ENCODE data around the gene DAB1. TPM values are rescaled to one million over a fixed set of nuclear protein-coding genes. Genes with fewer than 3 reads are reported as not detected.

The DAB1 gene
- polyA plus RNA-seq, 1 experiment = 0.05 TPM

DNA sequence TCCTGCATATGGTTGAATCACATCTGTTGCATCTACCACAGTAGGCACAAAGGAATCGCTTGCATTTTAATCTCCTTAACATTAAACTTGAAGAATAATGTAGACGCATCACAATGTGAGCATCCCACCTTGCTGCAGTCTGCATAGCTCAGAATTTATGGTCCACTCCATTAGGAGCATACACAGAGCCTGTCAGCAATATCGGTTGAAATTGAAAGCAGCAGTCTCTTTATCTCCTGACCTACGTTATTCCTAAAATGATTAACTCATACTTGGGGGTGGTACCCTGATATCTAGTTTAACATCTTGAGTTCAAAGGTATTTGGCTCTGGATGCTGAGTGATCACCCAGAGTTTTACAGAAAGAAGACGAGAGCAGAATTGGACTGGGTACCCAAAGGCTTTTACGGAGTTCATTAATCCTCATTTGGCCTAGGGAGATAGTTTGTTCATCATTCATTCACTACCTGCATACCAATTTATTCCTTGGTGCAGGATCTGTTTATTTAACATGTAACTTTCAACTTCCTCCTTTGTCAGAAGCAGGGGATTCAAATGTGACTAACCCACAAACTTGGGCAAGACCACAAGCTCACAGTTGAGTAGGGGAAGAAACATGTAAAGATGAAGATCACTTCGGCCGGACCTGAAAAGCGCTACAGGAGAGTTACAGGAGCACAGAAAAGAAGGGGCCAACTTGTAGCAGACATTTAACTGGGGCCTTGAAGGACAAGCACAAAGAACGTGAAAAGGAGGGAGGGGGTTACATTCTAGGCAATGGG, 187.9 kb downstream of the DAB1 start:
- no peak for DNase-seq (ENCODE audit: low read depth, low spot score)
- POLR2A ChIA-PET = no interaction called here
- no peaks in the 10 kb centered on the region for H3K27me3 ChIP-seq (ENCODE audit: control insufficient read depth, insufficient read depth, low read length)
- H3K9me3 ChIP-seq (ENCODE audit: control insufficient read depth, insufficient read depth, low read length) = no peaks in the 10 kb centered on the region
- CTCF ChIA-PET = no interaction called here
- TF ChIP-seq, protein P1, sequence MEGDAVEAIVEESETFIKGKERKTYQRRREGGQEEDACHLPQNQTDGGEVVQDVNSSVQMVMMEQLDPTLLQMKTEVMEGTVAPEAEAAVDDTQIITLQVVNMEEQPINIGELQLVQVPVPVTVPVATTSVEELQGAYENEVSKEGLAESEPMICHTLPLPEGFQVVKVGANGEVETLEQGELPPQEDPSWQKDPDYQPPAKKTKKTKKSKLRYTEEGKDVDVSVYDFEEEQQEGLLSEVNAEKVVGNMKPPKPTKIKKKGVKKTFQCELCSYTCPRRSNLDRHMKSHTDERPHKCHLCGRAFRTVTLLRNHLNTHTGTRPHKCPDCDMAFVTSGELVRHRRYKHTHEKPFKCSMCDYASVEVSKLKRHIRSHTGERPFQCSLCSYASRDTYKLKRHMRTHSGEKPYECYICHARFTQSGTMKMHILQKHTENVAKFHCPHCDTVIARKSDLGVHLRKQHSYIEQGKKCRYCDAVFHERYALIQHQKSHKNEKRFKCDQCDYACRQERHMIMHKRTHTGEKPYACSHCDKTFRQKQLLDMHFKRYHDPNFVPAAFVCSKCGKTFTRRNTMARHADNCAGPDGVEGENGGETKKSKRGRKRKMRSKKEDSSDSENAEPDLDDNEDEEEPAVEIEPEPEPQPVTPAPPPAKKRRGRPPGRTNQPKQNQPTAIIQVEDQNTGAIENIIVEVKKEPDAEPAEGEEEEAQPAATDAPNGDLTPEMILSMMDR (IDR thresholded peaks at IDR 0.05; ENCODE audit: low read depth, low read length) = no peak
- H3K4me3 ChIP-seq (ENCODE audit: low read depth, low read length) = no peak overlapping the region
- H3K27ac ChIP-seq (ENCODE audit: low read depth, low read length) = no peak overlapping the region

- Histone ChIP-seq H3K9me3 (ENCODE audit: control insufficient read depth, insufficient read depth, low read length) (no peaks in the 10 kb centered on the region), H3K27me3 (ENCODE audit: control insufficient read depth, insufficient read depth, low read length) (no peaks in the 10 kb centered on the region), H3K4me3 (ENCODE audit: low read depth, low read length) (no peak overlapping the region), H3K27ac (ENCODE audit: low read depth, low read length) (no peak overlapping the region)
- no peak for DNase-seq (ENCODE audit: low read depth, low spot score)
- ChIA-PET CTCF (no interaction called here), POLR2A (no interaction called here)
- TF ChIP-seq, protein P1 (IDR thresholded peaks at IDR 0.05; ENCODE audit: low read depth, low read length) = no peak
Observed at GRCh38 chr1:57234459-57234858, 189.4 kb downstream of the DAB1 start.

GRCh38 chr1:57232500-57232899, 191.4 kb downstream of the DAB1 start:
- Histone ChIP-seq H3K9me3 (ENCODE audit: control insufficient read depth, insufficient read depth, low read length) (no peaks in the 10 kb centered on the region), H3K27ac (ENCODE audit: low read depth, low read length) (no peak overlapping the region), H3K27me3 (ENCODE audit: control insufficient read depth, insufficient read depth, low read length) (no peaks in the 10 kb centered on the region), H3K4me3 (ENCODE audit: low read depth, low read length) (no peak overlapping the region)
- ChIA-PET CTCF (no interaction called here), POLR2A (no interaction called here)
- no peak for DNase-seq (ENCODE audit: low read depth, low spot score)
- TF ChIP-seq, protein P1 (IDR thresholded peaks at IDR 0.05; ENCODE audit: low read depth, low read length) = peak; percentile 13; the same call in 1 of the 2 replicates

- TF ChIP-seq, protein P1 (IDR thresholded peaks at IDR 0.05; ENCODE audit: low read depth, low read length) = no peak
- no peak for DNase-seq (ENCODE audit: low read depth, low spot score)
- Histone ChIP-seq H3K4me3 (ENCODE audit: low read depth, low read length) (no peak overlapping the region), H3K27ac (ENCODE audit: low read depth, low read length) (no peak overlapping the region), H3K27me3 (ENCODE audit: control insufficient read depth, insufficient read depth, low read length) (no peaks in the 10 kb centered on the region), H3K9me3 (ENCODE audit: control insufficient read depth, insufficient read depth, low read length) (no peaks in the 10 kb centered on the region)
- ChIA-PET CTCF (interaction anchor here (1.3 kb wide), 1 partner anchor 40 kb away, joined by 3 read pairs; no protein-coding TSS in a partner anchor), POLR2A (no interaction called here)
Observed at GRCh38 chr1:57229998-57230397, 193.9 kb downstream of the DAB1 start.

DNA sequence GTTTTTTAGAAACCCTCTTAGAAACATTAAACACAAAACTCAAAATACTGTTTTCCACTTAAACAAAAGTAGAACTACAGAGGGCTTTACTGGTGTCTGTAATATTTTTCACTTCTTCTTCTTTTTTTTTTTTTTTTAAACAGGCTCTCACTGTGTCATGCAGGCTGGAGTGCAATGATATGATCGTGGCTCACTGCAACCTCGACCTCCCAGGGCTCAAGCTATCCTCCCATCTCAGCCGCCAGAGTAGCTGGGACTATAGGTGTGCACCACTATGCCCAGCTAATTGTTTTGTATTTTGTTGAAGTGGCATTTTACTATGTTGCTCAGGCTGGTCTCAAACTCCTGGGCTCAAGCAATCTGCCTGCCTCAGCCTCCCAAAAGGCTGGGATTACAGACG, 194.8 kb downstream of the DAB1 start:
- POLR2A ChIA-PET = no interaction called here
- DNase-seq (ENCODE audit: low read depth, low spot score) = no peak
- no peak overlapping the region for H3K4me3 ChIP-seq (ENCODE audit: low read depth, low read length)
- TF ChIP-seq, protein P1 (IDR thresholded peaks at IDR 0.05; ENCODE audit: low read depth, low read length) = no peak
- H3K27me3 ChIP-seq (ENCODE audit: control insufficient read depth, insufficient read depth, low read length) = no peaks in the 10 kb centered on the region
- CTCF ChIA-PET = no interaction called here
- no peaks in the 10 kb centered on the region for H3K9me3 ChIP-seq (ENCODE audit: control insufficient read depth, insufficient read depth, low read length)
- no peak overlapping the region for H3K27ac ChIP-seq (ENCODE audit: low read depth, low read length)
